Gastroesophageal sphincter (tissue), 4 donors: ENCODE results near the gene OPRD1. TPM values are rescaled to one million over a fixed set of nuclear protein-coding genes. Genes with fewer than 3 reads are reported as not detected.
"Not testable (repeated sequence)": the region's sequence is repeated elsewhere in the genome, so short reads cannot be mapped to it uniquely, and the experiment has no call there.

Experiments used
- ATAC-seq: fragments of 150-250 bp; one replicate; pipeline ENCODE4 v1.9.1; 2016; ENCODE audit warnings: mild to moderate bottlenecking, moderate library complexity
- H3K27ac ChIP-seq, 4 donors: fragments of 200-600 bp; sonication (generic) in 3 of 4; 1 replicate in 3 of 4; 2 replicates in 1 of 4; pipeline ENCODE4 v1.5.1; 2016 to 2019
- H3K27me3 ChIP-seq: fragments of 200-600 bp; sonication (generic); one replicate; pipeline ENCODE4 v1.5.1; 2019
- H3K36me3 ChIP-seq, 2 donors: fragments of 200-600 bp; sonication (generic); one replicate each; pipeline ENCODE4 v1.5.1; 2019; ENCODE audit warnings: control low read depth in 1 of 2
- H3K4me1 ChIP-seq, 3 donors: fragments of 200-600 bp; sonication (generic); 1 replicate in 2 of 3; 2 replicates in 1 of 3; pipeline ENCODE4 v1.5.1; 2016 to 2019; ENCODE audit warnings: control low read depth in 2 of 3
- H3K4me3 ChIP-seq, 2 donors: fragments of 200-600 bp; sonication (generic); one replicate each; pipeline ENCODE4 v1.5.1; 2019; ENCODE audit warnings: mild to moderate bottlenecking in 1 of 2, moderate library complexity in 1 of 2
- H3K9me3 ChIP-seq, 3 donors: fragments of 200-600 bp; sonication (generic); one replicate each; pipeline ENCODE4 v1.5.1; 2017 to 2019; ENCODE audit warnings: control low read depth in 2 of 3
- CTCF ChIP-seq, 4 experiments: fragments of 200-600 bp in 2 of 4; fragments of 450-650 bp in 2 of 4; sonication (generic) in 1 of 4; IDR thresholded peaks; one replicate each; pipeline ENCODE4 v1.5.1; 2017 to 2019; ENCODE audit warnings: antibody characterized with exemption in 4 of 4, mild to moderate bottlenecking in 2 of 4, moderate library complexity in 2 of 4
- EP300 ChIP-seq: sonication (generic); formaldehyde crosslinking; IDR thresholded peaks from one replicate; pipeline ENCODE4 v1.6.1; 2017; ENCODE audit warnings: antibody characterized with exemption, mild to moderate bottlenecking
- POLR2A ChIP-seq, 2 donors: fragments of 450-650 bp; IDR thresholded peaks; one replicate each; pipeline ENCODE4 v1.6.1; 2017; ENCODE audit warnings: antibody characterized with exemption in 2 of 2, mild to moderate bottlenecking in 2 of 2, moderate library complexity in 1 of 2
- POLR2AphosphoS5 ChIP-seq: sonication (generic); formaldehyde crosslinking; IDR thresholded peaks from one replicate; pipeline ENCODE4 v1.6.1; 2017; ENCODE audit warnings: antibody characterized with exemption
- WGBS, 2 donors: methylation state at CpG; one replicate each; pipeline ENCODE4 v1.1.5; 2018; ENCODE audit warnings: low coverage in 1 of 2; 5-methylcytosine and 5-hydroxymethylcytosine counted together
- total RNA-seq, 4 donors: library from RNA; depleted of rRNA; stranded (reverse); fragments of >200 nt; gene quantifications; one replicate each; pipeline ENCODE4 v1.1.0, GENCODE V29; 2016

Gene OPRD1
- total RNA-seq, 4 donors from 2014 or later = 0.08 to 0.16 (median 0.13) TPM; not detected in 1

GRCh38 chr1:28853093-28853742 is 41.2 kb downstream of the OPRD1 start:
- H3K9me3 ChIP-seq = no peaks in the 10 kb centered on the region
- H3K4me1 ChIP-seq = no peaks in the 10 kb centered on the region
- H3K27me3 ChIP-seq = peaks cover 28% of the 10 kb centered on the region
- TF ChIP-seq POLR2A (IDR thresholded peaks at IDR 0.05) (no peak), CTCF (IDR thresholded peaks at IDR 0.05) (no peak), EP300 (no peak), POLR2AphosphoS5 (no peak)
- no peak overlapping the region for H3K27ac ChIP-seq
- H3K4me3 ChIP-seq = no peak overlapping the region
- H3K36me3 ChIP-seq = no peaks in the 10 kb centered on the region
- ATAC-seq = no peak
- WGBS, 2 donors = 77 to 91% methylated on average over 2 of the region's 3 CpGs

GRCh38 chr1:28854406-28854805 is 42.4 kb downstream of the OPRD1 start:
- not testable (repeated sequence) for H3K27ac ChIP-seq, H3K9me3 ChIP-seq, H3K36me3 ChIP-seq, ATAC-seq, H3K4me3 ChIP-seq, H3K4me1 ChIP-seq
- 90 to 100% methylated on average over 1 to 4 of the region's 7 CpGs for WGBS, 2 donors
- H3K27me3 ChIP-seq = peaks cover 24% of the 10 kb centered on the region

DNA sequence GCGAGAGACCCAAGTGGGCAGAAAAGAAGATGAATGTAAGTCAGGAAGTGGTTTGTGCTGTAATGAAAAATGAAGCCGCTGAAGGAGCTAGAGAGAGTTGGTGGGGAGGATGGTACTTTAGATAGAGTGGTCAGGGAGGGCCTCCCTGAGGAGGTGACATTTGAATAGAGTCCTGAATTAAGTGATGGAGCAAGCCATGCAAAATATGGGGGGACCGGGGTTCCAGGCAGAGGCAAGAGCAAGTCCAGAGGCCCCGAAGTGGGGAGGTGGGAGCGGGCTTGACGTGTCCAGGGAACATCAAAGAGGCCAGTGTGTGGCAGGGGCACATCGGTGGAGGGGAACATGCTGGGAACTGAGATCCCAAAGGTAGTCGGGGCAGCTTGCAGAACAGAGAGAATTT is 43.1 kb downstream of the OPRD1 start:
- H3K27ac ChIP-seq = no peak overlapping the region
- H3K27me3 ChIP-seq = peaks cover 24% of the 10 kb centered on the region
- H3K4me1 ChIP-seq = no peaks in the 10 kb centered on the region
- no peak for ATAC-seq
- H3K36me3 ChIP-seq = no peaks in the 10 kb centered on the region
- TF ChIP-seq CTCF (IDR thresholded peaks at IDR 0.05) (no peak), POLR2A (IDR thresholded peaks at IDR 0.05) (no peak), POLR2AphosphoS5 (no peak)
- H3K4me3 ChIP-seq = no peak overlapping the region
- WGBS, 2 donors = 61 to 68% methylated on average over 6 to 8 of the region's 8 CpGs
- no peaks in the 10 kb centered on the region for H3K9me3 ChIP-seq

DNA sequence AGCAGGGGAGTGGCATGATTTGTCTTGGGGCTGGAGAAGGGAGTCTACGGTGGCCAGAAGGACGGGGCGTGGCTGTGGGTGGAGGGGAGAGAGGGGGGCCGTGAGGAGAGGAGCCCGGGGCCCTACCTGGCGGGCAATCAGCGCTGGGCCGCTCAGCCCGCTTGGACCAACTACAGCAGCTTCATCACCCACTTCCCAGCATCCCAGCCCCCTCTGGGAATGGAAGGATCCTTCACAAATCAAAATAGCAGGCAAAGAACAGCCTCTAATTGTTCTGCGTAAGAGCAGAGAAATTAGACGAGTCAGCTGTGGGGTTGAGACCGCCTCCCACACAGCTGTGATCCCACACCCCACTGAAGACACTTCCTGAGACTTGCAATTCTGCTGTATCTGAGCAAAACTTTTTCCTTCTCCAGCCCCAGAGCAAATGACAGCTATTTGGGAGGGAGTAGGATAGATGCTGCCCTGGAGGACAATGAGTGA is 43.5 kb downstream of the OPRD1 start:
- no peak for ATAC-seq
- Histone ChIP-seq H3K4me1 (no peaks in the 10 kb centered on the region), H3K36me3 (no peaks in the 10 kb centered on the region), H3K4me3 (no peak overlapping the region), H3K9me3 (no peaks in the 10 kb centered on the region), H3K27me3 (peaks cover 24% of the 10 kb centered on the region), H3K27ac (no peak overlapping the region)
- no peak for TF ChIP-seq CTCF (IDR thresholded peaks at IDR 0.05)
- TF ChIP-seq EP300 = no peak
- no peak for TF ChIP-seq POLR2A (IDR thresholded peaks at IDR 0.05)
- TF ChIP-seq POLR2AphosphoS5 = no peak
- WGBS, 2 donors = 20% methylated on average over 7 of the region's 12 CpGs; no CpG with 5 or more reads in 1 of the 2 donors

DNA sequence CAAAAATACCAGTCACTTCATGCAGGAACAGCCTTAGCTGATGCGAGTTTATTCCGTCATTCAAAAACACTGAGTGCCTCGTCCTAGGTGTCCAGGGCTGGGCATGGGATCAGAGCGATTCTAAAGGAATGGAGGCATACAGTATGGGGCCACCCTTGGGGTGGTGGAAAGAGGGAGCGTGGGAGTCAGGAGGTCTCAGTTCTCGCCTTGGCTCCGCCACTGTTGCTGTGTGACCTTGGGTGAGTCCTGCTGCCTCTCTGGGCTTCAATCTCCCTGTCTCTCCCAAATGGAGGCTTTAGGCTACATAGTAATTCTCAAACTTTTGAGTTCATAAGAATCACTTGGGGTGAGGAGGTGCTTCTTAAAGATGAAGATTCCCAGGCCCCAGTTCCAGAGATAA is 44.0 kb downstream of the OPRD1 start:
- Histone ChIP-seq H3K27me3 (peaks cover 24% of the 10 kb centered on the region), H3K4me3 (no peak overlapping the region), H3K9me3 (no peaks in the 10 kb centered on the region), H3K4me1 (no peaks in the 10 kb centered on the region), H3K27ac (no peak overlapping the region), H3K36me3 (no peaks in the 10 kb centered on the region)
- TF ChIP-seq CTCF (IDR thresholded peaks at IDR 0.05) (no peak), EP300 (no peak)
- 40 to 84% methylated on average over 1 to 6 of the region's 7 CpGs for WGBS, 2 donors
- no peak for ATAC-seq
